ENCODE measurements around the gene URB1.

URB1 gene

DNA sequence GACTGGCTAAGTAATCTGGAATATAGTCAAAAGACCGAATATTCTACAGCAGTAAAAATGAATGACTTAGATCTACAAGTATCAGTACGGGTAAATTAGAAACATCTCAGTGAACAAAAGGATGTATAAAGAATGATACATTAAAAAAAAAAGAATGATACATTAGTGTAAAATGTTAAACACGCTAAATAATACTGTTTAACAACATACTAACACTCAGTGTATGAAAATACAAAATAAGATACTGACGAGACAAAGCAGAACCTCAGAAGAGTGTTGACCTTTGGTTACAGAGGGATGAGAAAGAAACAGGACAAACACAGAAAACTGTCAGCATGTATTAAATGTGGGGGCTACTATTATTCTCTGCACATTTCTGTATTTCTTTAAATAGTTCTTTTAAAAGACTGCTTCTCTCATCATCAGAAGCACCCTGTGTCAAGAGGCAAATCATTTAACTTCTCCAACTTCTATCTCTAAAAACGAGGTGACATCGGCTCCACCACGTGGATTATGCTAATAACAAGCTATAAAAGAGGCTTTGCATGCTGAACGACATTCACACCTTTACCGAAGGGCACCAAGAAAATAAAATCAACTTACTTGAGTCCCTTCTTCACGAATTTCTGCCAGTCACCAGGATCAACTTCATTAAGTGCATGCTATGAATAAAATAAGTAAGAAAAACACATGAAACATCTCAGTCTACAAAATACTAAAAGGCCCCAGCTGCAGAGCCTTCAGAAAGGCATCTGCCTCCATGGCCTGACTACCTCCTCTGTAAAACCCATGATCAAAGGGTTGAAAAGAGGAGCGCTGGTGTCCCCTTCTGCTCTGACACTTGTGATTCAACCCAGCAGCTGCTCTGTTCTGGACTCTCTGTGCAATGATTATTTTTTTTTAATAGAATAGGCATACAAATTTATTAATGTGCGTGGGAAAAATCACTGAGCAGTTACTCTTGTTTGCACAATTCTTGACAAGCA, 51.7 kb downstream of the URB1 start:
- no peak for DNase-seq

DNA sequence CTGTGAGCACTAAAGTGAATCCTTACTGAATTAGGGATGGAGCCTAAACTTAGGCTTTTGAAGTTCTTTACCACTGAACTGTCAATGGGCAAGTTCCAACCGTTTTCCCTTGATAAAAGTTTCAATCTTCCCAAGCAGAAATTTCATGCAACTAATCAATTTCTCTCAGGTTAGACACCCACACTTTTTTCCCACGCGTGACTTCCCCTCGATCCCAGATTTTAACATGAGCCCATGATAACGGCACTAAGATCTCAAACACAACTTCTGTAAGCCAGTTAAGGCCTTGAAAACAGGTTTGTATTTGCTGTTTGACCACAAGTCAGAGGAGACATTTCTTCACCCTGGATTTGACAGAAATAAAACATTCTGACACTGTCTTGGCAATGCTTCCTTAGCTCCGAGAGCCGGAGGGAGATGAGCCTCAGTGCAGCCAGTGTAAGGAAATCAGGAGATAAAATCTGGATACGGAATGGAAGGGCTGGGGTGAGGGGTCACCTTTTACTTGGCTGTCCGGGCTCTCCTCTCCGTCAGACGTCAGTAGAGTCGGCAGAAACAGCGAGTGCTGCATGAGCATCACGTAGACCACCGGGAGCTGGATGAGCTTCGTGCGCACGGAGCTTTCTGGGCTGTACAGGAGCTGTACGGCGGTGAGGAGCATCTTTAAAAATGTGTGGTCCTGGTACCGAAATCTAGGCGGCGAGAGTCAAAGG, 54.4 kb downstream of the URB1 start:
- DNase-seq = no peak

- no peak for DNase-seq
Measured at GRCh38 chr21:32337206-32337605, 55.6 kb downstream of the URB1 start.

GRCh38 chr21:32336711-32337110, 56.1 kb downstream of the URB1 start:
- DNase-seq = no peak

GRCh38 chr21:32335601-32336575, 56.9 kb downstream of the URB1 start:
- no peak for DNase-seq

DNA sequence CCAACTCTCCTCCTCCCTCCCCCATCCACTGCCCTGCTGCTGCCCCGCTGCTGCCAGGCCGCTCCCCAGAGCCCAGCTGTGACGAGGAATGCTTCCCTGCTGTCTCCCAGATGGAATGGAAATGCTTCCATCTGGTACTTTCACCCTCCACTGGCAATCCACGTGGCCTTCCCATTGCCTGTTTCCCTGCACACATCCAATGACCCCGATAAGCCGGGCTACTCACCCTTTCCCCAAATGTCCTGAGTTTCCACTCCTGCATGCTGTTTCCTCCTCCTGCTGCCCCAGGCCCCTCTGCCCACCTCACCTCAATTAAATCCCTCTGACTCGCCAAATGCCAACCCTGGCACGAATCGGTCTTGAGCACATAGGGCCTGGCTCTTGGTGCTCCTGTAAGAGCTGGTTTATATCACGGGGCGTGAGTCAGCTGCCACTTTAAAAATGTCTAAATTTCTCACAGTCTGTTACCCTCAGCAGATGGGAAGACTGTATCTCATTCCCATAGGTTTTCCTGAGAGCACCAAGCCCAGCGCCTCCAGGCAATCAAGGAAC, 57.8 kb downstream of the URB1 start:
- DNase-seq = no peak

DNA sequence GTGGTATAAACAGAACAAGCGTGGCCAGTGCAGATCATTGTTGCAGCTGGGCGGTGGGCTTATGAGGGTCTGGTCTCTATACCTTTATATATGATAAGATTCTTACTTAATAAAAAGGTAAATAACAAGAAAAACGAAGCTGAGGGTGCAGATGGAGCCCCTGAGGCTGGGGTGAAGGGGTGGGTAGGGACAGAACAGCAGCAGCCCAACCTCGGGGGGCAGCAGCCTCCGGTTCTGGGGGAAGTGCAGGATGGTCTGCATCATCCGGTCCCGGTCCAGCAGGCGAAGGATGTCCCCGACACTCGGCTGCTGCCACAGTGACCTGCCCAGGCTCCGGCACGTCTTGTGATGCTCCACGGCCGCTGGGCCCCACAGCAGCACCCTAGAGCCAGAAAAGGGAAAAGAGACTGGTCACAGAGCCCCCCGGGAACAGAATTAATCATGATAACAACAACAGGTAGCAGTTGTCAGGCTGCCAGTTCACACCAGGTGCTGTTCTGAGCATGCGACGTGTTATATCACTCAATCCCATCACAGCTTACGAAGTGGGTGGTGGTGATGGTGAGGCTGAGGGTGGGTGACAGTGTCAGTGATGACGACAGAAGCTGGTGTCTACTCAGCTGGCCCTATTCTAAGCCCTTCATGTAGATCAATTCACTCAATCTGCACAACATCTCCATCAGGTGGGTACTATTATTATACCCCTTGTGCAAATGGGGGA, 58.7 kb downstream of the URB1 start:
- DNase-seq = no peak

GRCh38 chr21:32332463-32332951, 60.3 kb downstream of the URB1 start:
- no peak for DNase-seq

GRCh38 chr21:32331444-32332305, 61.1 kb downstream of the URB1 start:
- no peak for DNase-seq

- DNase-seq = no peak
Measured at GRCh38 chr21:32330784-32331311, 62.0 kb downstream of the URB1 start.

GRCh38 chr21:32329776-32330175, 63.0 kb downstream of the URB1 start:
- DNase-seq = no peak

DNA sequence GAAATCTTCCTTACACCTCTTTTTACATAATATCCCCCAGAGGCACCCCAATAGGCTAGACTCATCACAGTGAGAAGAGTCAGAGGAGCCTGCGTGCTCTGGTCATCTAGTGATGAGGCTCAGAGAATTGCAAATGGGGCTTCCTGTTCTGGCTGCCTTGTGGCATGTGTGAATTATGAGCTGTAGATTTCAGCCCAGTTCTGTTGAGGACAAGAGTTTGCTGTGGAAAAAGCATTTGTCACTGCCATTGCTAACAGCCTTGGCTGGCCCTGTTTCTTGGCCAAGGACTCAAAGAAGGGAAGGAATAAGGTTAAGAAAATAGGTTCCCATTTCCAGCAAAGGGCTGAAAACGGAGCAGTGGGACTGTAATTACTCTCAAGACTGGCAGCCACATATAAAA, 63.5 kb downstream of the URB1 start:
- no peak for DNase-seq

DNA sequence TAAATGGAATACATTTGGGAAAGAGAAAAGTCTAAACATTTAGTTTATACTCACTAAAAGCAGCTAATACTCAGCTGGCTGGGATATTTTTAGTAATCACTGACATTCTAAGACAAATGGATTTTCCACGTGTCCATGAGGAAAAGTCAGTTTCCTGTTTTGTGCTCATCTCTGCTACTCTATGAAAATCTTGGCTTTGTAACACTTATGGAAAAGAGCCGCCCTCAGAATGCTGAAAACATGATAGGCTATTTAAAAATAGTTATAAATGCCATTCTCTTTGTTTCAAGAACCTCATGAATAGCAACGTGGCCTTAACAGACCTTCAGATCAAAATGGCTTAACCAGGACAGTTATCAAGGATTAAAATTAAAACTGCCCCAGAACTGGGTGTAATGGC, 64.2 kb downstream of the URB1 start:
- no peak for DNase-seq

DNA sequence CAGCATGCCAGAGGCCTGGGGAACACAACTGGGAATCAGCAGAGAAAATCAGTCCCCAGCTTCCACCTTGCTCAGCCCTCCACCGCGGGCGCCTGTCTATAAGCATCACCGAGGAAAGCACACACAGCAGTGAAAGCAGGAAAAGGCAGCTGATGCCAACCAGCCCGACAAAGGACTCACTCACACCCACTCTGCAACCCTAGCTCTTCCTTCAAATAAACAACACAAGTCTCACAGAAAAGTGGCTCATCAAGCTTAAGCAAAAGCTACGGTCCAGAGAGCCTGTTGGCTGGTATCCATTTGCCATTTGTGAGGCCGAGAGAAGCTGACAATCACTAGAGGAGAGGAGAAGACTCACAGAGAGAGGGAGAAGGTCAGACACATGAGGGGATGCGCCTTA, 67.1 kb downstream of the URB1 start:
- DNase-seq = no peak

- DNase-seq = no peak
Measured at GRCh38 chr21:32322676-32323075, 70.1 kb downstream of the URB1 start.

- DNase-seq = no peak
Measured at GRCh38 chr21:32322103-32322502, 70.7 kb downstream of the URB1 start.

DNA sequence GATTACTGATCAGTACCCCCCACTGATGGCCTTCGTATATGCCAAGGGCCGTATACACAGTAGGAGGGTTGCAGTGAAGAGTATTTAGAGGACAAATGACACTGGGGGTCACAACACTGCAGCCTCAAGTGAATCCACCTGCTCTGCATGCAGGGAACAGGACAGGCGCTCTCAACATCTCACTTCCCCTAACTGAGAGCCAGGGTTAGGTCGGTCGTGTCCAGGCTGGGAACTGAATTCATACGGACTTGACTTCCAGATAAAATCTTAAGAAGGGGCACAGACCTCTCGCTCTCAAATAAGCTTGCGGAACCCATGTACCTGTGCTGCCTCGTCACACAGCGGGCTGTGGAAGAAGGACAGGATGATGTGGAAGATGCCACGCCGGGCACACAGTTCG, 71.3 kb downstream of the URB1 start:
- DNase-seq = no peak

GRCh38 chr21:32320726-32321125, 72.1 kb downstream of the URB1 start:
- DNase-seq = no peak

- DNase-seq = no peak
Measured at GRCh38 chr21:32320059-32320458, 72.8 kb downstream of the URB1 start.

GRCh38 chr21:32319012-32319411, 73.8 kb downstream of the URB1 start:
- DNase-seq = no peak
